NCI-H748 treated with DMSO at 0.1 percent for 48 hours (cell line): ENCODE results near the gene BEND4.
A peak's percentile ranks its signal among the peaks of the same experiment; 100 is the strongest.
"Not testable (repeated sequence)": the region's sequence is repeated elsewhere in the genome, so short reads cannot be mapped to it uniquely, and the experiment has no call there.

Experiments
- DNase-seq: peaks from one replicate; lab custom pipeline; 2025; lab: John Stamatoyannopoulos, UW

BEND4 gene

DNA sequence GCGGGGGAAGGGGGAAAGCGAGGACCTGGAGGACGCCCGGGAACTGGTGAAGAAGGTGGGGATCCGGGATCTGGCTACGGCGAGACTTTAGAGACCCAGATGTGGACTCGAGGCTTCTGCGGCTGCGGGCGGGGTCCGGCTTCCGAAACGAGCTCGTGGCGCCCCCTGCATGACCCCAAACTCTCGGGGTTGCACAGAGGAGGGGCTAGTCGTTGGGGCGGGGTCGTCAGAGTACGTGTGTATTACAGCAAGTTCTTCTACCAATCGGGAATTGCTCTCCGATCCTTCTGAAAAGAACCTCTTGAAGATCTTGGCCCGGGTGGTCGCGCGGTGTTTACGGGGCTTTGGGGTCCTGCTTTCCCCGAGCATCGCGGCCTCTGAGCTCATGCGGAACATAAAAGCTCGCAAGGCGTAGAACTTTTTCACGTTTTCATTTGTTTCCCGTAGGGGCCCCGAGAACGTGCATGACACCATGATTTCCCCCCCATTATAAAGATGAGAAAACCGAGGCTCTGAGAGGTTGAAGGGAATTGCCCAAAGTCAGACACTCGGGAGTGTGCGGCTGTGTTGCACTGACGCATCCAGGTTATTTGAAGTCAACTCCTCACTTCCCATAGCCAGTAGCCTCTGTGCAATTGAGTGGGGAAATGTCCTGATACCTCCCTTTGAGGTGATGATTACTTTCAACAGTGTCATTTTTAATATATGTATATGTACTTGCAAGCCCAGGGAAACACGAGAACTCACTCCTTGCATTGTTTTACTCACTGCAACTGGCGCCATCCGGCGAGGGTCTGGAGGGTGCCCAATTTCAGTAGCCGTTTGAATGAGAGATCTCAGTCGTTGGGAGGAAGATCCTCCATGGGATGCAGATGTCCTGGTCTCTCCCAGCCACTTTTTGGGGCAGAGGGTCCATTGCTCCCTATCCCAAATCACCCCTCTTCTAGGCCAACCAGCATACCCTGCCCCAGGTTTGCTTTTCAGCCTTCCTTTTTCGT, at the start of gene BEND4:
BEND4 (minus strand) TSS at position 149 of the 998 bp plus-strand sequence. CDS start 512 bp downstream, outside the sequence.
- no peak for DNase-seq

DNA sequence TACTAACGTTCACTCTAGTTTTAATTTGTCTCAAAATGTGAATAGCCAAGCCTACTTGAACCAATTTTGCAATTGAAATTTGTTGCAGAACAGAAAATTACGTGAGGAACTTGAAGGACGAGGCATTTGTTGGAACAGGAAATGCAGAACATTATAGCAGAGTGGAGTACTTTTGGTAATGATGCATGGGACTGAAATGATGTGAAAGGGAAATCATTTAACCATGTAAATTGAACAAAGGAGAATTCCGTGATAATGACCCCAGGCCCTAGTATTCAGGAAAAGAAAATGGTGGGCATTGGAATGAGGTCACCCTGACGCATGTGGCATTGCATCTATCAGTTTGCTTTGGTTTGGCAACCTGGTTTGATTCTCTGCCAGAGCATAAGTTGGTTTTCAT, 44.9 kb upstream of the BEND4 start:
- DNase-seq: no peak

DNA sequence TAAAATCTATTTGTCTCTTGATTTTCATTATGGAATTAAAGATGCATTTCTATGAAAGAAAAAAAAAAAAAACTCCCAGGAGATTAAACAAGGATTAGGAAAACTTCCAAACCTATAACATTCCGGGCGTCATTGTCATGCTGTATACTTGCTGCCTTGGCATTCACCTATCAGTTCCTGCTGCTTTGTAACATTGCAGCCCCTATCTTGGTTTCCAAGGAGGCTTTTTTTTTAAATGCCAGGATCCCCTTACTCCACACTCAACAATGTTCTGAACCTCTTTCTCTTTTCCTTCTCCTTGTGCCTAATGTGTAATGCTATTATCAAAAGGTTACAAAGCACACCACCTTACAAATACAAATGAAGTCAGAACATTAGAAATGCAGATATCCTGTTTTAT, 20.5 kb upstream of the BEND4 start:
- no peak for DNase-seq

DNA sequence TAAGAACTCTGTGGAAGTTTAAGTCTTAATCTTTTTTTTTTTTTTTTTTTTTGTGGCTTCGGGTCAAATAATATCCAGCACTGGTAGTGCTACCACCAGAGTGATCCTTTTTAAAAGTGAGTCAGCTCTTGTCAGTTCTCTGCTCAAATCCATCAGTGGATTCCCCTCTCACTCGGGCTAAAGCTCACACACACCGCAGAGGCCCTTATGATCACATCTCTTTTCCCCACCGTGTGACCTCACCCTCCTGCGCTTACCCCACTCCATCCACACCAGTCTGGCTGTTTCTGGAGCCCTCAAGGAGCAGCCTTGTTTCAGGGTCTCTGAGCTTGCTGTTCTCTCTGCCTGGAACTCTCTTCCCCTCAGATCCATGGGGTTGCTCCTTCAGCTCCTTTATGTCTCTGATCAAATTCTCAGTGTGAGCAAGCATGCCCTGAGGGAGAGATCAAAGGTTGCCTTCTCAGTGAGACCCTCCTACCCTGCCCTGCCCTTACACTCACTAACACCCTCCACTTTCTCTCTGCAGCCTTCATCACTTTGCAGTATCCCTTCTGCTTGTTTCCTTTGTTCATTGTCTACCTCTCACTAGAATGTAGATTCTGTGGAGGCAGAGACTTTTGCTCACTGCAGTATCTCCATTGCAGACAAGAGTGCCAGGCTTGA, 19.8 kb upstream of the BEND4 start:
- no peak for DNase-seq

DNA sequence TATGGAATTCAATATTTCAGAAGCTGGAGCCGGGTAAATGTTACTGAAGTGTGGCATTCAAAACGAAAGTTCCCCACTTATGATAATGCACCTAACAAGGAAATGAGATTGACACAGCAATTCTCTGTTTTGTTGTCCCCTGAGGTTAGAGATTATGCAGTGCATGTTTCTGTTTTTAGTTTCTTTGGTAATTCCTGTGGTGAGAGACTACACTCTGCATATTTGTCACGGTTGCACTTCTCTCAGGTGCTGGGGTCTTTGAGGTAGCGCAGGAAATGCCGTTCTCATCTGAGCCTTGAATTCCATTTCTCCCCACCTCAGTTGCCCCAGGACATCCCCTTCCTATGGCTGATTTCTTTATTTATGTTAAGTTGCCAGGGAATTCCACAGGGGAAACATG, 15.3 kb upstream of the BEND4 start:
- DNase-seq: no peak

DNA sequence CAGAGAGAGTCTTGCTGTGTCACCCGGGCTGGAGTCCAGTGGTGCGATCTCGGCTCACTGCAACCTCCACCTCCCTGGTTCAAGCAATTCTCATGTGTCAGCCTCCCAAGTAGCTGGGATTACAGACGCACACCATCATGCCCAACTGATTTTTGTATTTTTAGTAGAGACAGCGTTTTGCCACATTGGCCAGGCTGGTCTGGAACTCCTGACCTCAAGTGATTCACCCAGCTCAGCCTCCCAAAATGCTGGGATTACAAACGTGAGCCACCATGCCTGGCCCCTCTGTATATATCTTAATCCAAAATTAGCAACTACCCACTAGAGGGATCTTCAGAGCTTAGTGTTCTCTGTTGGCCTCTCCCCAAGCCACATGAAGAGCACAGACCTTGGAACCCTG, 13.7 kb upstream of the BEND4 start:
- DNase-seq: not testable (repeated sequence)

DNA sequence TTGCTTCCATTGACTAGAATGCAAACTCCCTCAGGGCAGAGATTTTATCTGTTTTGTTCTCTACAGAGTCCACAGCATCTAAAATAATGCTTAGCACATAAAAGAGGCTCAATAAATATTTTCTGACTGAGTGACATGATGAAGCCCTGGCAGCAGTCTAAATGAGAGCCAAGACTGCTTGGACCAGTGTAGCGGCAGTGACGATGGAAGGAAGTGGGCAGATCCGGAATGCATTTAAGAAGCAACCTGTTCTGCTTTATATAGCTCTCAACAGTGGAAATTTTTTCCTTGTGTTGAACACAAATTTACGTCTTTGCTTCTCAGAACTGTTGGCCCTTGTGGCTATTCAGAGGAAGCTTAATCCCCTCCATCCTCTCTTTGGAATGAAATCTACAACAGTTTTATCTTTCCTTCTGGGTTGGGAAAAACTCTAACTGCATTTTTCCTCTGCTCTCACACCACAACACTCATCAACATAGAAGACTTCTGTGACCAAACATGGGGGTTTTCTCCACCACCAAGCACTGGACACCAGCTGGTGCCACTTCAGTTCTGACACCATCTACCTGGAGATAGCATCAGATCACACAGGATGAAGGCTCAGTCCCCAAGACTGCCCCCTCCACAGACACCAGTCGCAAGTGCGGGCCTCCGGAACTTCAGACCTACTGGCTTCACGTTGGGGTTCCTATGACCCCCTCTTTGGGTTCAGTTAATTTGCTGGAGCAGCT, 7.0 kb upstream of the BEND4 start:
- DNase-seq: no peak

- peak; percentile 62 for DNase-seq
Measured at GRCh38 chr4:42151568-42152506, 618 bp downstream of the BEND4 start.

- no peak for DNase-seq
Measured at GRCh38 chr4:42150653-42151567, 1.5 kb downstream of the BEND4 start.

DNA sequence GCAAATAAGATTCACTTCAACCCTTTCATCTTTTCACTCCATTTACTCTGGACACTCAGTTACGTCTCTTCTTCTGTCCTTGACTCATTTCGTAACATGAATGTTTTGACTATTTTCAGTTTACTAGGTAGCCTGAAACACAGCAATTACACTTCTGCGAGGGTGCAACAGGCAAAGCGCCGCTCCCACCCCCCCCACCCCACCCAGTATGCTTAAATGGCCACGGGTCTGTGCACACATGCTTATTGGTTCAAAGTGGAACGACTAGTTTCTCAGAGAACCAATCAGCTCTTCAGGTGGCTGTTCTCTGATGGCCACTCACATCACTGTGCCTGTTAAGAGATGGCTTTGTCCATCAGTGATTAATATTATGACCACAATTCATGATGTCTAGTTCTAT, 3.5 kb downstream of the BEND4 start:
- peak; percentile 25 for DNase-seq

DNA sequence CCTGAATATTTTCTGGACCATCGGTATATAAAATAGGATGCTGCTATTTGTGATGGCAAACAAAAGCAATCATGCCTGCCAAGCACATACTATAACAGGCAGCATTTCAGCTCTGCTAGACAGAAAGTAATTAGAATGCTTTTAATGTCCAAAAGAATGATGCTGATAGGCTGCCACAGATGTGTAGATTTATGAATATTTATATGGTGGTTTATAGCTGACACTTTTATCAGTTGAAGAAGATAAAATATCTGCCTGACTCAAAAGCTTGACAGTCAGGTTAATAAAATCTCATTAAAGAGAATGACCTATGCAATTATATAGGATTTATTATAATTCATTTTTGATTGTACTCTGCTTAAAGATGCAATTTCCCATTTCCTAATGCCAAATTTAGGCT, 4.0 kb downstream of the BEND4 start:
- DNase-seq: no peak

GRCh38 chr4:42144028-42144427, 8.4 kb downstream of the BEND4 start:
- no peak for DNase-seq

- no peak for DNase-seq
Measured at GRCh38 chr4:42142591-42142990, 9.9 kb downstream of the BEND4 start.

DNA sequence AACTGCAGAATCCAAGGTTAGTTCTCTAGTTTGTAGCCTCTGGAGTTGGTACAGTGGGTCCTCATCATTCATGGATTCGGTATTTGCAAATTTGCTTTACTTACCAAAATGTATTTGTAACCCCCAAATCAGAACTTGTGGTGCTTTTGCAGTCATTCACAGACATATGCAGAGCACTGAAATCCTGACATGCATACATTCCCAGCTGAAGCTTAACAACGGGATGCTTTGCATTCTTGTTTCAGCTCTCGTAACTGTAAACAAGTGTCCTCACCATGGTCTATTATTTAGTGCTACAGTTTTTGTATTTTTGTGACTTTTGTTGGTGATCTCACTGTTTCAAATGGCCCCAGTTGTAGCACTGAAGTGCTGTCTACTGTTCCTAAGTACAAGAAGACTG, 16.1 kb downstream of the BEND4 start:
- no peak for DNase-seq

DNA sequence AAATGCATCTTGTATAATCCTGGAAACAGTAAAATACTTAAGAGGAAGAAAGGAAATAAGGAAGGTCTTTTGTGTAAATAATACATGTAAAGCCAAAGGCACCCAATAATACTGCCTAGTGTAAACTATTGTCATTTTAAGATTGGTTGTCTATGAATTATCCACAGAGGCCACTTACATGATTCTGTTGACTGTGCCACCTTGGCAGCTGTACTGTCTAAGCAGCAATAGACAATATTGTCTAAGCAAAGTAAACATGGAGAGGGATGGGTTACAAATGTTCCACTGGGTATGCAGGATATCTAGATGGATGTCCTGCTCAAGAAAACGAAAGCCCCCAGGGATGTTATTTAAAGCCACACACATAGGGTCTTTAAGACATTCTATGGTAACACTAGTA, 19.4 kb downstream of the BEND4 start:
- DNase-seq: no peak

GRCh38 chr4:42132099-42132498, 20.4 kb downstream of the BEND4 start:
- DNase-seq: no peak

DNA sequence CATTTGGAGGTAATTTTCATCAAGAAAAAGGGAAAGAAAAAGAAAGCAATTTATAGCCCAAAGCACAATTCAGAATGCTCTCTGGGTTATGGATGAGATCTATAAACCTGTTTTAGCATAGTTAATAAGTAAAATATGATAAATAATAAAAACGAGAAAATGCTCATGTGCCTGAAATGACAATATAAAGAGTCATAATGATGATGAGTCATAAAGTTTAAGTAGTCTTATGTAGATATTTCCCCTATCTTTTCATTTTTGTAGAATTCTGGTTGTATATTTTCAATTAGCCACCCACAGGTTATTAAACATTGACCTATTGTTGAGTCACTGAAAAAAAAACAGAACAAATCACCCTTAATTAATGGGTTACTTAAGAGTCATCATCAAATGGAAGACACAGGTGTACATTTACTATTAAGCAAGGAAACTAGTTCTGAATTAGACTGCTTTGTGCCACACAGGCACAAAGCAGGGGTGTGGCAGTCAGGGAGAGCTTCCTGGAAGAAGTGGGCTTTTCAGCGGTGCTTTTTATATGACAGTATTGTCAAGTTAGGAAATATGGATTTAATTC, 29.3 kb downstream of the BEND4 start:
- DNase-seq: no peak

GRCh38 chr4:42122237-42122636, 30.2 kb downstream of the BEND4 start:
- no peak for DNase-seq

GRCh38 chr4:42119886-42120285, 32.6 kb downstream of the BEND4 start:
- DNase-seq: no peak

GRCh38 chr4:42112846-42113245, 39.6 kb downstream of the BEND4 start:
- no peak for DNase-seq
